Prostate gland (tissue), 2 donors: ENCODE results near the gene CCDC91.

ENCODE experiments used
- POLR2A ChIP-seq: fragments of 450-650 bp; IDR thresholded peaks from one replicate; pipeline ENCODE4 v1.6.1; 2016; ENCODE audit warnings: antibody characterized with exemption, mild to moderate bottlenecking
- POLR2AphosphoS5 ChIP-seq: sonication (generic); formaldehyde crosslinking; IDR thresholded peaks from one replicate; pipeline ENCODE4 v1.6.1; 2017; ENCODE audit warnings: antibody characterized with exemption
- TF ChIP-seq, protein P1 (sequence below), 4 experiments: fragments of 200-600 bp in 2 of 4; fragments of 450-650 bp in 2 of 4; sonication (generic) in 2 of 4; IDR thresholded peaks; 1 replicate in 3 of 4; 2 replicates in 1 of 4; pipeline ENCODE4 v1.5.1; 2016 to 2019; ENCODE audit warnings: antibody characterized with exemption in 4 of 4, mild to moderate bottlenecking in 2 of 4, moderate library complexity in 2 of 4

DNA sequence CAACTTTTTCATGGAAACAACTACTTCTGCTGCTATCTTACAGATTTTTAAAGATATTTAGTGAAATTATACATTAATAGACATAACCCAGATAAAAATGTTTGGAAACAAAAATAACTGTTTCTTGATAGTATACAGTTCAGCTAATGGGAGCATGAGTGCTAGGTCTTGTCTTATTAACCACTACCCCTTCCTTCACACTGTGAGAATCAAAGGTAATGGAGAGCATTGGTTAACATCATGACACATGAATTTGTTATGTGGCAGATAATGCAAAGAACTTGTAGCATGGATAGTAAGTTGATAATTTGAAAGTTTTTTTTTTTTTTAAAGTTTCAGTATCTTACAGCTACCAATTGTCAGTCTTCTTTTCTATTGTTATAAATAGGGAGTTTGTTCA, 44.2 kb downstream of the CCDC91 start:
- TF ChIP-seq POLR2AphosphoS5 (no peak), POLR2A (no peak)
- TF ChIP-seq, protein P1, sequence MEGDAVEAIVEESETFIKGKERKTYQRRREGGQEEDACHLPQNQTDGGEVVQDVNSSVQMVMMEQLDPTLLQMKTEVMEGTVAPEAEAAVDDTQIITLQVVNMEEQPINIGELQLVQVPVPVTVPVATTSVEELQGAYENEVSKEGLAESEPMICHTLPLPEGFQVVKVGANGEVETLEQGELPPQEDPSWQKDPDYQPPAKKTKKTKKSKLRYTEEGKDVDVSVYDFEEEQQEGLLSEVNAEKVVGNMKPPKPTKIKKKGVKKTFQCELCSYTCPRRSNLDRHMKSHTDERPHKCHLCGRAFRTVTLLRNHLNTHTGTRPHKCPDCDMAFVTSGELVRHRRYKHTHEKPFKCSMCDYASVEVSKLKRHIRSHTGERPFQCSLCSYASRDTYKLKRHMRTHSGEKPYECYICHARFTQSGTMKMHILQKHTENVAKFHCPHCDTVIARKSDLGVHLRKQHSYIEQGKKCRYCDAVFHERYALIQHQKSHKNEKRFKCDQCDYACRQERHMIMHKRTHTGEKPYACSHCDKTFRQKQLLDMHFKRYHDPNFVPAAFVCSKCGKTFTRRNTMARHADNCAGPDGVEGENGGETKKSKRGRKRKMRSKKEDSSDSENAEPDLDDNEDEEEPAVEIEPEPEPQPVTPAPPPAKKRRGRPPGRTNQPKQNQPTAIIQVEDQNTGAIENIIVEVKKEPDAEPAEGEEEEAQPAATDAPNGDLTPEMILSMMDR (IDR thresholded peaks at IDR 0.05): no peak
